Heart left ventricle (tissue), 13 donors: ENCODE data around the gene VAMP7.

Experiments
- POLR2A ChIP-seq, 2 donors: fragments of 450-650 bp; IDR thresholded peaks; one replicate each; pipeline ENCODE4 v1.6.1; 2017; ENCODE audit warnings: antibody characterized with exemption in 2 of 2, mild to moderate bottlenecking in 2 of 2, moderate library complexity in 2 of 2
- TF ChIP-seq, protein P1 (sequence below), 12 donors: fragments of 200-600 bp; sonication (generic) in 4 of 12; IDR thresholded peaks; one replicate each; pipeline versions ENCODE4 v1.5.0 to v1.8.0; 2018 to 2022; ENCODE audit warnings: antibody characterized with exemption in 12 of 12, mild to moderate bottlenecking in 5 of 12
- donor health status: ischemic (EF 13 %, LVEDD 7.1; RV severe dilation, severe dysfunction).
- donor health status: DM: no; HTN: yes; CAD: no.
- donor health status: DM: no; HTN: no; CAD: no.
- donor health status: ischemic (EF 25% LVEDD 6.9; RV normal size, moderate dysfunction).
- donor health status: ischemic (EF 25% LVEDD 5.7; RV mildly dilated, moderate dysfunction).
- donor health status: ischemic (EF 35%, LVEDD 5.7; RV mildly dilated, moderate dysfunction).
- donor health status: nonischemic (EF 11% LVEDD 7.7; RV severe dilation, severe dysfunction).
- donor health status: DM: yes; HTN: yes; CAD: no.
- donor health status: PGD.
- donor health status: ischemic (EF 29% LVEDD 5.4; RV normal size, mild dysfunction).
- donor health status: nonischemic (EF 23%, LVEDD 6.1; RV moderate dilation, normal function).

GRCh38 chrX:155985208-155985607 lies 104.1 kb downstream of the VAMP7 start:
- TF ChIP-seq, protein P1, sequence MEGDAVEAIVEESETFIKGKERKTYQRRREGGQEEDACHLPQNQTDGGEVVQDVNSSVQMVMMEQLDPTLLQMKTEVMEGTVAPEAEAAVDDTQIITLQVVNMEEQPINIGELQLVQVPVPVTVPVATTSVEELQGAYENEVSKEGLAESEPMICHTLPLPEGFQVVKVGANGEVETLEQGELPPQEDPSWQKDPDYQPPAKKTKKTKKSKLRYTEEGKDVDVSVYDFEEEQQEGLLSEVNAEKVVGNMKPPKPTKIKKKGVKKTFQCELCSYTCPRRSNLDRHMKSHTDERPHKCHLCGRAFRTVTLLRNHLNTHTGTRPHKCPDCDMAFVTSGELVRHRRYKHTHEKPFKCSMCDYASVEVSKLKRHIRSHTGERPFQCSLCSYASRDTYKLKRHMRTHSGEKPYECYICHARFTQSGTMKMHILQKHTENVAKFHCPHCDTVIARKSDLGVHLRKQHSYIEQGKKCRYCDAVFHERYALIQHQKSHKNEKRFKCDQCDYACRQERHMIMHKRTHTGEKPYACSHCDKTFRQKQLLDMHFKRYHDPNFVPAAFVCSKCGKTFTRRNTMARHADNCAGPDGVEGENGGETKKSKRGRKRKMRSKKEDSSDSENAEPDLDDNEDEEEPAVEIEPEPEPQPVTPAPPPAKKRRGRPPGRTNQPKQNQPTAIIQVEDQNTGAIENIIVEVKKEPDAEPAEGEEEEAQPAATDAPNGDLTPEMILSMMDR (IDR thresholded peaks at IDR 0.05), result no peak
- no peak for TF ChIP-seq POLR2A (IDR thresholded peaks at IDR 0.05)
